GM18870 (cell line): ENCODE measurements around the gene MAPK10.
A peak's percentile ranks its signal among the peaks of the same experiment; 100 is the strongest.
"Not testable (repeated sequence)": the region's sequence is repeated elsewhere in the genome, so short reads cannot be mapped to it uniquely, and the experiment has no call there.

Source experiments
- ATAC-seq: cut with Tn5 transposase; IDR thresholded peaks from one replicate; pipeline ENCODE4 v1.9.1; 2021; ENCODE audit warnings: moderate library complexity; ENCODE audit not compliant: unreplicated experiment

The MAPK10 gene

DNA sequence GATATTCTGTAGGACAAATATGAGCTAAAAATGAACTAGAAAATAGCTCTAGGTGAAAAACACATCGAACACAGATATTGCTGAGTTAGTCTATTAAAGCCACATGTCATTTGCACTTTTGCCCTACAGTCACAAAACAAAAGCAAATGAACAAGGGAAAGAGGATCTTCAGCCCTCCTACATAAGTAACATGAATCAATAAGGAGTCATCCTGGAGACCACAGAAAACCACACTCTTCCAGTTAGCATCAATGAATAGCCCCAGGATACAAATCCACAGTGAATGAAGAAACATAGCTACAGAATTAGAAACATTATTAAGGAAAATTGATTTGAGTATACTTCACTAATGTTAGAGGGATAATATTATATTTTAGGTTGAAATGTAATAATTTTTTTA lies 311.4 kb downstream of the MAPK10 start:
- ATAC-seq, result no peak

DNA sequence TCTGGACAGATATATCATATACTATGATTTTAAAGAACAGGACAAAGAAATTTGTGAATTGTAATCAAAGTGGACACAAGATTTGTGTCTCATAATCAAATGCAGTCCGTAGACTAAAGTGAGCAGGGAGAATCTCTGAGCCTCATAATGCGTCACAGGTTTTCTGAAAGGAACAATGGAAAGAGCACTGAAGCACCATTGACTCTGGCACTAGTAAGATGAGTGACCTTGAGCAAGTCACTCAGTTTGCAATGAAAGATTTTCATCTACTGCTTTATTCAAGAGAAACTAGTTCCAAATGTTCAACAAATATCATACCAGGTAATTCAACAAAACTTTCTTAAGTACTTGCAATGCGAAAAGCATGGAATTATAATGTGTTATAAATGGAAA lies 315.3 kb downstream of the MAPK10 start:
- ATAC-seq, result no peak

- peak; percentile 79 for ATAC-seq
Measured at GRCh38 chr4:86043755-86044592, 315.9 kb downstream of the MAPK10 start.

DNA sequence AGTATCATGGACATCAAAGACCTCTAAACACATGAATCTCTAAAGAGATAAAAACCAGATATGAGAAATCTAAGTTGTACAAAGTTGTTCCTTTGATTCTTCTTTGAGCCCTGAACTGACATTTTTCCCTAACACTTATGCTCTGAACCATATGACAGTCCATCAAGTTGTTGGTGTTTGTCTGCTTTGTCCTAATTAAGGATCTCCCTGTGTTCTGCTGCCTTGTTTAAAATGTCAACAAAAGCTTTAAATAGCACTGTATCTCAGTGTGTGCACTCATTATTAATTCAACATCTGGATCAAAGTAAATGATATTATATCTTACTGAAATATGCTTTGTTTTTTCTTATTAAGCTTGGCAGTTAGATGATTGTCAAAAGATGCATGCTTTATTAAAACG lies 321.8 kb downstream of the MAPK10 start:
- ATAC-seq, result no peak

GRCh38 chr4:86036736-86037135 lies 323.1 kb downstream of the MAPK10 start:
- no peak for ATAC-seq

DNA sequence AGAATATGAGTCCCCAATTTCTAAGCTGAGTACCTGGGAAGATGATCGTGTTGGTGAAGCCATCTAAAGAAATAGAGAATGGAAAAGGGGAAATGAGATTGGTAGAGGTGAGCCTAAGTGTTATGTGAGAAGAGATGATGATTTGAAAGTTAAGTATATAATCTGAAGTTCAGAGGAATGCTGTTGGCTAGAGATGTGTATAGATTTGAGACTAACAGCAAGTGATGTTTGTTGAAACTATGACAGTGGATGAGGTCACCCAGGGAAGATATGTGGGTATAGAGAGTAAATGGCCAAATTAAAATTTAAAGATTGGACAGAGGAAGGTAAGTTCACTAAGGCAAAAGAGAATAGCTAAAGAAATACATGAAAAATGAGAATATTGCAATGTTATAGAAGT lies 324.2 kb downstream of the MAPK10 start:
- no peak for ATAC-seq

- no peak for ATAC-seq
Measured at GRCh38 chr4:86034616-86035015, 325.2 kb downstream of the MAPK10 start.

GRCh38 chr4:86033171-86033570 lies 326.7 kb downstream of the MAPK10 start:
- no peak for ATAC-seq

DNA sequence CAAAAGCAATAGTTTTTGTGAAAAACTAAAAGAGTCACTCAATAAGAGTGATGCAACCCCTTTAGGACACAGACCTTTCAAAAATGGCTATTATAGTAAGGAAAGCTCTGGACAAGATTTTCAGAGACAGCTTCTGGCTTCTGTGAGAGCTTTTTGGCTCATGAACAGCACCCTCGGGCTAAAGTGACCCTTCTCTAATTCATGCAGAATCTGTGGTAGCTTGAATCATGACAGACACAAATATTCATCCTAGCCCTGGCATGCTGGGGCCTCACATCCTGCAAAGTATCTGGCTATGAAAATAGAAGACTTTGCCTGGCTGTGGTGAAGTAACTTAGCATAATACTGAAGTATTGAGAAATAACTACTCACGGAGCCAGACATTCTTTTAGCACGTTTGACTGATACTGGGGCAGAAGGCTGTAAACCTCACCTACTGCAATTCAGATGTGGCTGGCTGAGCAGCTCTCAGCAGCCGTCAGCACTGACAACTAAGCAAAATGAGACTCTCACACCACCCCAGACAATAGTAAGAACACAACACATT lies 327.3 kb downstream of the MAPK10 start:
- ATAC-seq, result no peak

DNA sequence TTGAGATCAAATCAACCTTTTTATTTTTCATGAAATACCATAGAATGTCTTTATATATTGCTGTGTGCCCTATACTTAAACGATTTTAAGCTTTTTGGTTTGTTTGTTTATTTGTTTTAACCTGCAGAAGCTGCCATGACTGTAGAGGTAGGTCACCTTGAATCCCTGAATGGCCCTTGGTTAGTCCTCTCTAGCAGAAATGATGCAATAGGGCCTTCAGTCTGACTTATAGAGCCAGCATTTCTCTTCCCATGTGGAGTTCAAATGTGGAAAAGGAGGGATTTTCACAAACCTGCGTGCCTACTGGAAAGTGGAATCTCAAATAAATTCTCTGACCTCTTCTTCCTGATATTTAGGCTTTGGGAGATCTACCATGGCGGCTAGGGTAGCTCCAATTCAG lies 327.9 kb downstream of the MAPK10 start:
- ATAC-seq, result no peak

DNA sequence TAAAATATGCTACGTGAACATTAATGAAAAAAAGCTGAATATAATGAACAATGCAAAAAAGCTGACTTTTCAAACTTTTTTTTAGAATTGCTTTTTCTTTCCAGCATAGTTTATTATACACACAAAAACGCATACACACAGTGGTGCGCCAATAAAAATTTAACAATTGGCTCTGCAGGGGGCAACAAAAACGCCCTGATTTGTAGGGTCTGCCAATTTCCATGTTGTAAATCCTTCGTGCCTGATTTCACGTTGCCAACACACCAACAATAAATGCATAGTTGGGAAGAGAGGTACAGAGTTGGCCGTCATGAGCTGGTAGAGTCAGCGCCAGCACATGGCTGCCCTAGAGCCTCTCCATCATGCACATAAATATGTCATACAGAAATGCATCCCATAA lies 333.1 kb downstream of the MAPK10 start:
- no peak for ATAC-seq

DNA sequence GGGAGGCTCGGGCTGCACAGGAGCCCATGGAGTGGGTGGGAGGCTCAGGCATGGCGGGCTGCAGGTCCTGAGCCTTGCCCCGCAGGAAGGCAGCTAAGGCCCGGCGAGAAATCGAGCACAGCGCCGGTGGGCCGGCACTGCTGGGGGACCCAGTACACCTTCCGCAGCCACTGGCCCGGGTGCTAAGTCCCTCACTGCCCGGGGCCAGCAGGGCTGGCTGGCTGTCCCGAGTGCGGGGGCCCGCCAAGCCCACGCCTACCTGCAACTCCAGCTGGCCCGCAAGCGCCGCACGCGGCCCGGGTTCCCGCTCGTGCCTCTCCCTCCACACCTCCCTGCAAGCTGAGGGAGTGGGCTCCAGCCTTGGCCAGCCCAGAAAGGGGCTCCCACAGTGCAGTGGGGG lies 338.2 kb downstream of the MAPK10 start:
- not testable (repeated sequence) for ATAC-seq

GRCh38 chr4:86019906-86020305 lies 339.9 kb downstream of the MAPK10 start:
- no peak for ATAC-seq

DNA sequence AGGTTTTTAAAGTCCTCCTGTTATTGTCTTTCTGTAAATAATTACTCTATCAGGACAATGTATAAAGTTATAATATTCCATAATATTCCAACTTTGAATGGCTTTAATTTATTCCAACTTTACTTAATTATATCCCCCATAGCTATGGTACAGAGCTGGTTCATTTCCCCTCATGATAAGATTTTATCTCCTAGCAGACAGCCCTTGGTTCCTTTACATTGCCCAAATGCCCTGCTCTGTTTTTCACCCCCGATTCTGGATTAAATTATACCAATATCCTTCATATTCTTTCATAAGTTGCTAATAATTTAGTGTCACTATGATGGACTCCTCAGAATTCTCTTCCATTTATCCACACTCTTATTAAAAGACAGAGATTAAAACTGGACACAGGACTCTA lies 340.5 kb downstream of the MAPK10 start:
- no peak for ATAC-seq

DNA sequence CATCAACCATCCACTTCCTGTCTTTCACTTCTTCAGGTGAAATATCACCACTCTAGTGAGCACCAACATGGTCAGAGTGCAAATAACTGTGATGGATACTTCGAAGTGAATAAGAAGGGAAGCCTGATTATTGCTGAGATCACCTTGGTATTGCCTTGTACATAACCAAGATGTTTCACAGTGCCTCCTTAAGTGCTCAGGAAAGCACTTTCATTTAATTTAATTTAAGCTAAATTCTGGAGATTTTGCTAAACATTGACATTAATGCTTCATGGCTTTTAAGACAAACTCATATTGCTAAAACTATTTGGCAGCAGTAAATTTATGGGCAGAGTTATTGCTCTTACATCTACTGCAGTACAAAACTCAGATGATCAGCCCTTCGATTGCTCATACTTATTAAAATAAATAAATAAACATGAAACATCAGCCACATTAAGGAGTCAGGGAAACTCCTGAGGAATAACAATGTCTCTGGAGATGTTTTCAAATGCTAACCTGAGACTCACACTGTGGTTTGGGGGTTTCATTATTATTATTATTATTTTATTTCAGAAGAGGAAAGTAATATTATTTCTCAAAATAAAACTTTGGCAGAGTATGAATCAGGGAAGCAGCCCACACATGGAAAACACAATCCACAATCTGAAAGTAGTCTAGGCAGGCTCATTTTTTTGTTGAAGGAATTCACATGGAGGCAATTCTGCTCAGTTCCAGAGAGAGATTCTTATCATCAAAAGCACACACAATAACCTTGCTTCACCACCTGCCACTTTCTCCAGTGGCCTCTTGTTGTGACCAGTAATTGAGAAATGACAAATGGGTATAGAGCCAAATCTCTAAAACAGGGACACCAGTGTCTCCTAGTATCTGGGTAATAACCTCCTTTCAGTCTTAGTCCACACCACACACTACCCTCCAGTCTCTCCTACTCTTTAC lies 344.2 kb downstream of the MAPK10 start:
- peak; percentile 32 for ATAC-seq

DNA sequence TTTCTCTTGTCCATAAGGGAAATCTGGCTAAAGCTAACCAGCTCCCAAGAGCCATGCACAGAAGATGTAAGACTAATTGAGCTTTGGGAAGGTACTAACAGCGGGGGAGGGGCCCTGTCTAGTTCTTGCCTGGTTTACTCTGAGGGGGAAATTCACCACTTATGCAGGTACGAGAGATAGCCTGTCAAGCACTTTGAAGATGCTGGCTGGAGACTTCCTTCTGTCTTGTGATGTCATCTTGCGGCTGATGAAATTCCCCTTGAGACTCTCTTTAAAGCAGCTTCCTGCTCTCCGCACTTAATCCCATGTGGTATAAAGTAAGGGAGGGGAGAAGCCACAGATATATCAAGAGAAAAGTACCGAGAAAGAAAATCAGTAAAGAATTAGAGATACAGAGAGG lies 345.3 kb downstream of the MAPK10 start:
- ATAC-seq, result peak; percentile 95

- no peak for ATAC-seq
Measured at GRCh38 chr4:86013621-86014020, 346.2 kb downstream of the MAPK10 start.

GRCh38 chr4:86011117-86011516 lies 348.7 kb downstream of the MAPK10 start:
- ATAC-seq, result no peak

- ATAC-seq, result no peak
Measured at GRCh38 chr4:86007042-86007441, 352.8 kb downstream of the MAPK10 start.

DNA sequence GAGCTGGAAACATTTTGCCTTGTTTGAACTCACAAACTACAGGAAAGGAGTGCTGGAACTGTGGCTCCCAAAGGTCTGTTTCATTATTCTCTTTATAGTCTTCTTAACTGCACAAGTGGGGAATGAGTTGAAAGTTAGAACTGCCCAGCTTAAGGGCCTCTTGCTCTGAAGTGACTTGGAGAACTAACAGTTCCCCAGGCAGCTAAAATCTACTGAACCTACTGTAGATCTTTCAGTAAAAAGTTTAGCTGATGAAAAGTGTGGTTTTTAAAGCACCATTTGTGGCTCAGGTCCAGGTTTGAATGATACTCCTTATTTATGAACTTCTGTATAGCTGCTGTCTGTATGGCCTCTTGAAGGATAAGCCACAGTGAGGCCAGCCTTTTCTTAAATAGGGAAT lies 353.8 kb downstream of the MAPK10 start:
- ATAC-seq, result no peak

- no peak for ATAC-seq
Measured at GRCh38 chr4:86004030-86004429, 355.8 kb downstream of the MAPK10 start.

- no peak for ATAC-seq
Measured at GRCh38 chr4:86001591-86001990, 358.3 kb downstream of the MAPK10 start.
